NB4 (cell line): Measurements from ENCODE around the gene CRX.

ENCODE experiments used
- POLR2A ChIP-seq: IDR thresholded peaks from 2 replicates; pipeline ENCODE4 v1.6.1; 2011; ENCODE audit warnings: mild to moderate bottlenecking; ENCODE audit not compliant: insufficient read length; ENCODE audit errors: extremely low read depth
- TF ChIP-seq, protein P1 (sequence below): IDR thresholded peaks from one replicate; pipeline ENCODE4 v1.5.1; 2012; ENCODE audit warnings: low read depth, low read length
- TF ChIP-seq, protein P2 (sequence below): IDR thresholded peaks from 2 replicates; pipeline ENCODE4 v1.6.1; 2011; ENCODE audit warnings: low read depth, low read length

DNA sequence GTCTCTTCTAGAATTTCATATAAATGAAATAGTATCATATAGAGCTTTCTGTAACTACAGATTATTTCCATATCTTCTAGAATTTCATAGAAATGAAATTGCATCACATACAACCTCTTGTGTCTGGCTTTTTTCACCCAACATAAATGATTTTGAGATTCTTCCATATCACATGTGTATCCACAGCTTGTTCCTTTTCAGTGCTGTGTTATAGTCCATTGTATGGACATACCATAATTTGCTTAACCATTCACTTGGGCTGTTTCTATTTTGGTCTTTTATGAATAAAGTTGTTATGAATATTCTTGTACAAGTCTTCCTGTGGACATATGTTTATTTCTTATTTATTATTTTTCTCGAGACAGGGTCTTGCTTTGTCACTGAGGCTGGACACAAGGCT lies 29.1 kb upstream of the CRX start:
- no peak for TF ChIP-seq POLR2A
- TF ChIP-seq, protein P1, sequence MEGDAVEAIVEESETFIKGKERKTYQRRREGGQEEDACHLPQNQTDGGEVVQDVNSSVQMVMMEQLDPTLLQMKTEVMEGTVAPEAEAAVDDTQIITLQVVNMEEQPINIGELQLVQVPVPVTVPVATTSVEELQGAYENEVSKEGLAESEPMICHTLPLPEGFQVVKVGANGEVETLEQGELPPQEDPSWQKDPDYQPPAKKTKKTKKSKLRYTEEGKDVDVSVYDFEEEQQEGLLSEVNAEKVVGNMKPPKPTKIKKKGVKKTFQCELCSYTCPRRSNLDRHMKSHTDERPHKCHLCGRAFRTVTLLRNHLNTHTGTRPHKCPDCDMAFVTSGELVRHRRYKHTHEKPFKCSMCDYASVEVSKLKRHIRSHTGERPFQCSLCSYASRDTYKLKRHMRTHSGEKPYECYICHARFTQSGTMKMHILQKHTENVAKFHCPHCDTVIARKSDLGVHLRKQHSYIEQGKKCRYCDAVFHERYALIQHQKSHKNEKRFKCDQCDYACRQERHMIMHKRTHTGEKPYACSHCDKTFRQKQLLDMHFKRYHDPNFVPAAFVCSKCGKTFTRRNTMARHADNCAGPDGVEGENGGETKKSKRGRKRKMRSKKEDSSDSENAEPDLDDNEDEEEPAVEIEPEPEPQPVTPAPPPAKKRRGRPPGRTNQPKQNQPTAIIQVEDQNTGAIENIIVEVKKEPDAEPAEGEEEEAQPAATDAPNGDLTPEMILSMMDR, result no peak
- TF ChIP-seq, protein P2, sequence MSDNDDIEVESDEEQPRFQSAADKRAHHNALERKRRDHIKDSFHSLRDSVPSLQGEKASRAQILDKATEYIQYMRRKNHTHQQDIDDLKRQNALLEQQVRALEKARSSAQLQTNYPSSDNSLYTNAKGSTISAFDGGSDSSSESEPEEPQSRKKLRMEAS, result no peak
